Nucleus accumbens (tissue), 56 donors: ENCODE data around the gene CDK13.
"Not testable (repeated sequence)": the region's sequence is repeated elsewhere in the genome, so short reads cannot be mapped to it uniquely, and the experiment has no call there.

Experiments used
- DNase-seq, 56 donors: peaks; one replicate each; lab custom pipeline; 2025; lab: John Stamatoyannopoulos, UW

Gene CDK13

GRCh38 chr7:39949971-39950472, at the start of gene CDK13:
TSS of gene CDK13 (plus strand) at chr7:39950256. CDS start at chr7:39950642, 386 bp downstream.
- peak in 49 of 56 donors; percentile 43 to 91 (median 80) for DNase-seq

GRCh38 chr7:39904077-39904486, 46.0 kb upstream of the CDK13 start:
- no peak for DNase-seq

DNA sequence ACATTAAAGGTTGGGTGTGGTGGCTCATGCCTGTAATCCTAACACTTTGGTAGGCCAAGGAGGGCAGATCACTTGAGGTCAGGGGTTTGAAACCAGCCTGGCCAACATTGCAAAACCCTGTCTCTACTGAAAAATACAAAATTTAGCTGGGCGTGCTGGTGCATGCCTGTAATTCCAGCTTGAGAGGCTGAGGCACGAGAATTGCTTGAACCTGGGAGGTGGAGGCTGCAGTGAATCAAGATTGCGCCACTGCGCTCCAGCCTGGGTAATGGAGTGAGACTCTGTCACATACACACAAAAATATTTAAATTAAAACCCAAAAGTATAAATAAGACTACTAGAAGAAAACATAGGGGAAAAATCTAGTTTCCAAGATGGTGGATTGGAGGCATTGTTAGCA, 41.9 kb upstream of the CDK13 start:
- no peak for DNase-seq

DNA sequence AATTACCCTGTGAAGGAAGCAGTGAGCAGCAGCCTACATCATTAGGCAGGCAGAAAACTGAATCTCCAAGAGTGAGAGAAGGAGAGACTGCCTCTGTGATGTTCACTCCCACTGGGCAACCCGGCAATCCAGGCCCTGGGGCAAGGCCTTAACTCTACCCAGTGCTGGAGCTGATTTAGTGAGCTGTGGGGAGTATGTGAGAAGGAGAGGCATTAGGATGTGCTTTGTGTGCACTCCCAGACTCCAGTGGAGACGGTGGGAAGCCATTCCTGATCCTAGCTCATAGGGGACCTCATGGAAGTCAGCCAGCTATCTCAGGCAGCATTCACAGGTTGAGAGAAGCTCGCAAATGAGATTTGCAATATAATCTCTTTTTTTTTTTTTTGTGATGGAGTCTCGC, 41.1 kb upstream of the CDK13 start:
- DNase-seq, result no peak

DNA sequence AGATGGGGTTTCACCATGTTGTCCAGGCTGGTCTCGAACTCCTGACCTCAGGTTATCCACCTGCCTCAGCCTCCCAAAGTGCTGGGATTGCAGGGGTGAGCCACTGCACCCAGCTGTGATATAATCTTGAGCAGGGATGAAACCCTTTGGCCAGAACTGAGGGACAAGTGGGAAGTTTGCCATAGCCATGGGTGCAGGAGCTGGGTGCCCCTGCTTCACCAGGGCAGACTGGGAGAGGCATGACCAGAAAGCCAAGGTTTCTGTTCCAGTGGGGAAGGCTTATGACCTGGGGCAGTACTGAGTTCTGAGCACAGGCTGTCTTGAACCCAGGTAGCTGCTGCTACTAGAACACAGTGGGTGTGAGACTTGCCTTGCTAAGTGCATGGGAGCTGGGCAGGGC, 40.5 kb upstream of the CDK13 start:
- DNase-seq, result no peak

GRCh38 chr7:39910108-39910869, 39.8 kb upstream of the CDK13 start:
- DNase-seq, result no peak

DNA sequence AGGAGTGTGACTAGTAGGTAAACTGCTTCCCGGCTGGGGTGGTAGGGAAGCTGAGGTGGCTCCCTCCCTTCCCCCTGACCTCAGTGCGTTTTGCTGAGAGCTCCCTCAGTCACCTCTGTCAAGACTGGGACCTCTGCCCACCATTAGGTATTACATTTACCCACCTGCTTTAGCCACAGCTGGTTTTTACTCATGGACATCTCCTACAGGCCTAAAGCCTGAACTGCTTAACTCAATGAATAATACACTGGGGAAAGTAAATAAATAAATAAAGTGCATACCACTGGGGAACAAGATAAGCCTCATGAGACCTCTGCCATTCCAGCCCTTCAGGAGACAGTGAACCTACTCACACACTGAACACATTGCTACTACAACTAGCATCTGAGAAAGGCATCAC, 38.9 kb upstream of the CDK13 start:
- no peak for DNase-seq

DNA sequence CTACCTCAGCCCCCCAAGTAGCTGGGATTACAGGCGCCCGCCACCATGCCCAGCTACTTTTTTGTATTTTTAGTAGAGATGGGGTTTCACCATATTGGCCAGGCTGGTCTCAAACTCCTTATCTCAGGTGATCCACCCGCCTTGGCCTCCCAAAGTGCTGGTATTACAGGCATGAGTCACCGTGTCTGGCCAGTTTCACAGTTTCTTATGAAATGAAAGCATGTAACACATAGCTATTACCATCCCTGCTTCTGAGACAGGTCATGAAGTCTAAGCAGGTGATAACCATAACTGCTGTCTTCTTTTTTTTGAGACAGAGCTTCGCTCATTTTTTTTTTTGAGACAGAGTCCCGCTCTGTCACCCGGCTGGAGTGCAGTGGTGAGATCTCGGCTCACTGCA, 34.2 kb upstream of the CDK13 start:
- DNase-seq, result not testable (repeated sequence)

DNA sequence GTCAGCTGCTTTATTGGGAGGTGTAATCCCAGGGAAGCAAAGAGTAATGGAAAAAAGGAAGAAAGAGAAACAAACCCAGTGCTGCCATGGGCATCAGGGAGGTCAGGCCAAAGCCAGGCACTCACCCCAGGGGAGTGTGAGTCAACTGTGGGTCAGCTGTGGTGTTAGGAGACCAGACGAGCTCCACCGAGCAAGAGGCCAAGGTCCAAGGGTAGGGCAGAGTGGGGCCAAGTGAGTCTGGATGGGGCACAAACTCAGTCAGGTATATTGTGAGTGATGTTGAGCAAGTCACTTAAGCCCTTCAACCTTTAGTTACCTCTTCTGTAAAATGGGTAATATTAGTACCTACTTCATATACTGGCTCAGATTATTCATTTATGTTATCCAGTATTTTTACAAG, 30.4 kb upstream of the CDK13 start:
- no peak for DNase-seq

DNA sequence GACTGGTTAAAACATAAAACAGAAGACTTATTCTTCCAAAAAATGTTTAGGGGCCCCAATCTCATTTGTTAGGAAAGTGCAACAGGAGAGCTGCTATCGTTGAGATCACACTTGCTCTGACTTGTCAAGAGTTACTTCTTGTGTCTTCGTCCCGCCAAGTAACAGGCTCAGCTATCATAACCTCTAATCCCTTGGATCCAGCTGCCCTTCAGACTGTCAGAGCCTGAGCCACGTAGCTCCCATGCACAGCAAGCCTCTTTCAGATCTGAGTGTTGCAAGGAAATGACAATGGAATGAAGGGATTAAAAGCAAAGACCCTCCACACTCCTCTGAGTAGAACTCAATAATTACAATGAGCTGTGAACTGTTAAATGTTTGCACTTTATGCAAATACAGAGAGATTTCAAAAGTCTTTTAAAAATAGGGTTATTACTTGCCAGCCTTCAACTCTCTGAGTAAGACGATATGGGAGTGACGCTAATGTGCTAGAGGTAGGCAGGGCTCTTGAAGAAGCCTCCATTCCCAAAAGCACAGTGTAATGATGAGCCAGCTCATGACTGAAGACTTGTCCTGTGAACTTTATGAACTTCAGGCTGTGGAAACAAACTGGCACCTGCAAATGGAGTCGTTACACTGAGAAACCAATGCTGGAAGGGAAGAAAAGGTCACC, 28.4 kb upstream of the CDK13 start:
- no peak for DNase-seq

DNA sequence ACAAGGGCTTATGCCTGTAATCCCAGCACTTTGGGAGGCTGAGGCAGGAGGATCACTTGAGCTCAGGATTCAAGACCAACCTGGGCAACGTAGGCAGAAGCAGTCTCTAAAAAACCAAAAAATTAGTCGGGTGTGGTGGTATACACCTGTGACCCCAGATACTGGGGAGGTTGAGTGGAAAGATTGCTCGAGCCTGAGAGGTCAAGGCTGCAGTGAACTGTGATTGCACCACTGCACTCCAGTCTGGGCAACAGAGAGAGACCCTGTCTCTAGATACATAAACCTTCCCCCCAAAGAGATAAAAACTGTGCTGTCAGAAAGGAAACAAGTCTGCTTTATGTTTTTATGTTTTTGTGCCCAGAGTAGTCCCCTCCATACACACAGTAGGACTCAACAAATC, 27.5 kb upstream of the CDK13 start:
- no peak for DNase-seq

DNA sequence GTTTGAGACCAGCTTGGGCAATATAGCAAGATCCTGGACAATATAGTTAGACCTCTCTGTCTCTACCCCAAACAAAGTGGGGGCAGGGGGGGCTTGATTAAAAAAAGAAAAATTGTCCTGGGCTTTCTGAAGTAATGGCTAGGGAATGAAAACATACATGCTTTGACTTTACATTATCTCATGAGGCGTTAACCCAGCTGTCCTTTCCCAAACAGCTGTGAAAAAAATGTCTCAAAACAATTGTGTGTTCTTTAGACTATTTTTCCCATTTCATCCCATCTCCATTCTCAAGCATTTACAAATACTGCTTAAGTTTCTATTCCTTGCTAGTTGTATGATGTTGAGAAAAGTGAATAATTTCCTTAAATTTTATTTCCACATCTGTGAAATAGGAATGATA, 27.0 kb upstream of the CDK13 start:
- DNase-seq, result no peak

GRCh38 chr7:39924122-39924521, 25.9 kb upstream of the CDK13 start:
- no peak for DNase-seq

GRCh38 chr7:39926111-39926510, 23.9 kb upstream of the CDK13 start:
- DNase-seq, result no peak

DNA sequence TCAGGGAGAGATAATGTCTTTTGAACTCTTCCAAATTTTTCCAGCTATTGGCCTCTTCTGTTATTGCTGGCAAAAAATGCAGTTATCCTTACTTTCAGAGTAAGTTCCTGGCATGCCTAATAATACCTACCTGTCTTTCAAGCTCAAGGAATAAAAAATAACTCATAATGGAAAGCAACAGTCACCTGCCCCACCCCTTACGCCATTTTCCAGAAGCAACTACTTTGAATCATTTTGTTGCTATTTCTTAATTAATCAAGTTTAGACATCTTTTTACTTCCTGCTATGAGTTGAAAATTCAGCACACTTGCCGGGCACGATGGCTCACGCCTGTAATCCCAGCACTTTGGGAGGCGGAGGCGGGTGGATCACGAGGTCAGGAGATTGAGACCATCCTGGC, 23.0 kb upstream of the CDK13 start:
- no peak for DNase-seq

DNA sequence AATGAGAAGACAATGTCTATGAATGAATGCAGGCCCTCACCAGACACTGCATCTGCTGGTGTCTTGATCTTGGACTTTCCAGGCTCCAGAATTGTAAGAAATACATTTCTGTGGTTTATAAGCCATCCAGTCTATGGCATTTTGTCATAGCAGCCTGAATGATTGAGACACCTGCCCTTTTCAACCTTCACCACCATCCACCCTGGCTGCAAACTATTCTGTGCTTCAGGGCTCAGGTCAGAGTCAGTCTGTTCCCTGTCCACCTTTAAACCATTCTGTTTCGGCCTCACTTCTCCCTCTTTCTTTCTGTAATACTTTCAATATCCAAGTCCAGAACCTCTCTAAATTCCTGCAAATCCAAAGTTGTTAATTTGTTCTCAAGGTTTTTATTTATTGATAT, 15.9 kb upstream of the CDK13 start:
- DNase-seq, result no peak

- DNase-seq, result no peak
These were observed 13.3 kb upstream of the CDK13 start for GRCh38 chr7:39936761-39937160.

DNA sequence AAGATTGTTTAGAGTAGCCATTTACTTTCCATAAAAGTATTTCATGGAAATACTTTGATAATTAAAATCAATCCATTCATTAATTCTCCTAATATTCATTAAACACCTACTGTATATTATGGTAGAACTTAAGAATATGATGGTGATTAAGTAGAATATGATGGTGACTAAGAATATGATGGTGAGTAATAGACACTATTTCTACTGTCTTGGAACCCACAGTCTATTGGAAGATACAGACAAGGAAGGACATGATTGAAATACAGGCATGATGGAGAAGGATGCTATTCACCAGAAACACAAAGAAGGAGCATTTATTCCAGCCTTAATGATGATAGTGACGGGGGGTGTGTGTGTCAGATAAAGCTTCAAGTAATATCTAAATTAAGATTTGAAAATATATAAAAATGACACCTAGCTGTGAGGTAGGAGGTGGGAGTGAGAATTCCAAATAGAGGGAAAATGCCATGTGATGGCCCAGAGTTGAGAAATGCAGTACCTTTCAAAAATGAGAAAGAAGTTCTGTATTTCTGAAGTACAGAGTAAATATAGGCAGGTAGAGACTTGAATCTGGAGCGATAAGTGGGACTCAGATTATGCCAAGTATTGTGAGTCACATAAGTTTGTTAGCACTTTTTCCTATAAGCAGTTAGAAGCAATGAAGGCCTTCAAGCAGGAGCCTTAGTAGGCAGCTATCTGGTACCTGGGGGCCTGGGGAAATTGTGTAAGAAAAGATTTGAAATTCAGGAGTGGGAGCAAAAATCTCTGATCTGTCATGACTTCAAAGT, 12.5 kb upstream of the CDK13 start:
- DNase-seq, result peak in 1 of 56 donors; percentile 5

DNA sequence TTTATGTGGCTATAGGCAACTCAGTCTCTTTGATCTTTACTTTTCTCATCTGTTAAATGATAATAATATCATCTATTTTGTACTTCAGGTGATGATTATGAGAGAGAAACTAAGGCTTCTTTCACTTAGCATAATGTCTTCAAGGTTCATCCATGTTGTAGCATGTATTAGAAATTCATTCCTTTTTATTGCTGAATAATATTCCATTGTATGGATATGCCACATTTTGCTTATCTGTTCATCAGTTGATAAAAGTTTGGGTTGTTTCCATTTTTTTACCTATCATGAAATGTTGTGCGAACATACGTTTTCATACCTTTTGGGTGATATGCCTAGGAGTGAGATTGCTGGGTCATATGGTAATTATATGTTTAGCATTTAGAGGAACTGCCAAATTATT, 7.2 kb upstream of the CDK13 start:
- no peak for DNase-seq

GRCh38 chr7:39946693-39947092, 3.4 kb upstream of the CDK13 start:
- DNase-seq, result no peak

- DNase-seq, result no peak
These were observed 1.6 kb upstream of the CDK13 start for GRCh38 chr7:39948375-39948955.
